ENCODE results near the gene HSPBP1.

The HSPBP1 gene

GRCh38 chr19:55305491-55305890, 25.6 kb upstream of the HSPBP1 start:
- DNase-seq (ENCODE audit: low read depth in 3 of 3): peak in 2 of 3 donors; percentile 16 to 37

GRCh38 chr19:55304980-55305379, 25.1 kb upstream of the HSPBP1 start:
- no peak for DNase-seq (ENCODE audit: low read depth in 3 of 3)

GRCh38 chr19:55304279-55304978, 24.5 kb upstream of the HSPBP1 start:
- peak in 1 of 3 donors; percentile 21 for DNase-seq (ENCODE audit: low read depth in 3 of 3)

GRCh38 chr19:55303477-55303876, 23.6 kb upstream of the HSPBP1 start:
- DNase-seq (ENCODE audit: low read depth in 3 of 3): no peak

GRCh38 chr19:55302318-55302703, 22.4 kb upstream of the HSPBP1 start:
- DNase-seq (ENCODE audit: low read depth in 3 of 3): no peak

- peak; percentile 86 to 96 (median 92) for DNase-seq (ENCODE audit: low read depth in 3 of 3)
Observed at GRCh38 chr19:55301459-55302317, 21.8 kb upstream of the HSPBP1 start.

DNA sequence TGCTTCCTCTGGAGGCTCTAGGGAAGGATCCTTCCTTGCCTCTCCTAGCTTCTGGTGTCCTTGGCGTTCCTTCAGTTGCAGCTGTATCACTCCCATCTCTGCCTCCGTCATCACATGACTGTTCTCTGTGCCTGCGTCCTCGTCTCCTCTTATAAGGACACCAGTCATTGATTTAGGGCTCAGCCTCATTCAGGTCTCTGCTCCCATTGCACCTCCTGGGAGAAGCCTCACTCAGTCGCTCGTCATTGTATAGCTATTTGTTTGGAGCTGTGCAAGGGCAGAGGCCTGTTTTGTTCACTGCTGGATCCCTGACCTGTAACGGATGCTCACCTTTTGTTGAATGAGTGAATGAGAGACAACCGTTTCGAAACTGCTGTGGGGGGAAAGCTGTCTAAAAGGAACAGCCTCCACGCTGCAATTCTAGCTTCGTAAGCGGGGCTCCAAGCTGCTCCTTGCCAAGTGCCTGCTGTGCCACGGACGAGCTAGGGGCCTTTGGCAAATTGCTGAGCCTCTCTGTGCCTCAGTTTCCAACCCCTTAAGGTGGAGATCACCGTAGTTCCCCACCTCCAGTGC, 21.1 kb upstream of the HSPBP1 start:
- DNase-seq (ENCODE audit: low read depth in 3 of 3): no peak

GRCh38 chr19:55299991-55300390, 20.1 kb upstream of the HSPBP1 start:
- no peak for DNase-seq (ENCODE audit: low read depth in 3 of 3)

DNA sequence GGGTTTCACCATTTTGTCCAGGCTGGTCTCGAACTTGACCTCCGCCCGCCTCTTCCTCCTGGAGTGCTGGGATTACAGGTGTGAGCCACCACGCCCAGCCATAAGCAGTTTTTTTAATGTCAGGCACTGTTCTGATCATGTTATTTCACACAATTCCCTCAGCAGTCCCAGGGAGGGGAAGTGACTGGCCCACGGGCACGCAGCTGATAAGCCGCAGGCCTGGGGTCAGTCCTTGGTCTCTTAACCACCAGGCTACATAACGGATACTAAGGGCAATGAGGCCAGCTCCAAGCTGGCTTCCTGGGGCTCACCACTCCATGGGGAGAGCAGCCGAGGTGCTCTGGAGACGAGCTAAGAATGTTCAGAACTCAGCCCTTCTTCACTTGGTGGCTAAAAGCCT, 17.4 kb upstream of the HSPBP1 start:
- DNase-seq (ENCODE audit: low read depth in 3 of 3): no peak

DNA sequence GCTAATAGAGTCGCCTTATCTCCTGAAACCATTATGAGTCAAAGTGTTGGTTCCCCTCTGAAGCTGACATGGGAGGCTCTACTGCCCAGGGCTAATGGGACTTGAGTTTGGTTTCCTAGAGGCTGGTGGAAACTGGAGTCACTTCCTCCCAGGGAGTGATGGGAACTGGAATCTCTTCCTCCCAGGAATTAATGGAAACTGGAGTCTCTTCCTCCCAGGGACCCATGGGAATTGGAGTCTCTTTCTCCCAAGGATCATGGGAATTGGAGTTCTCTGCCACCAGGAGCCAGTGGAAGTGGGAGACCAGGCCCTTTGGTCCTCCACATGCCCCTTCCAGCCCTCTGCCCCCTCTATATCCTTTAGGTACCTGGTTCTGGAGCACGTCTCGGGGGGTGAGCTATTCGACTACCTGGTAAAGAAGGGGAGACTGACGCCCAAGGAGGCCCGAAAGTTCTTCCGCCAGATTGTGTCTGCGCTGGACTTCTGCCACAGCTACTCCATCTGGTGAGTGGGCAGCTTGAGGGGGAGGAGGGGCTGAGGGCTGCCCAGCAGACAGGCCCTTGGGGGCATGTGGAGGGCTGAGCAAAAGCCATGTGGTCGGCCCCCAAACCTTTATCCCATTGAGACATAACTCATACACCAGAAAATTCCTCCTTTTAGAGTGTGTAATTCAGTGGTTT, 9.3 kb upstream of the HSPBP1 start:
- DNase-seq (ENCODE audit: low read depth in 3 of 3): no peak

DNA sequence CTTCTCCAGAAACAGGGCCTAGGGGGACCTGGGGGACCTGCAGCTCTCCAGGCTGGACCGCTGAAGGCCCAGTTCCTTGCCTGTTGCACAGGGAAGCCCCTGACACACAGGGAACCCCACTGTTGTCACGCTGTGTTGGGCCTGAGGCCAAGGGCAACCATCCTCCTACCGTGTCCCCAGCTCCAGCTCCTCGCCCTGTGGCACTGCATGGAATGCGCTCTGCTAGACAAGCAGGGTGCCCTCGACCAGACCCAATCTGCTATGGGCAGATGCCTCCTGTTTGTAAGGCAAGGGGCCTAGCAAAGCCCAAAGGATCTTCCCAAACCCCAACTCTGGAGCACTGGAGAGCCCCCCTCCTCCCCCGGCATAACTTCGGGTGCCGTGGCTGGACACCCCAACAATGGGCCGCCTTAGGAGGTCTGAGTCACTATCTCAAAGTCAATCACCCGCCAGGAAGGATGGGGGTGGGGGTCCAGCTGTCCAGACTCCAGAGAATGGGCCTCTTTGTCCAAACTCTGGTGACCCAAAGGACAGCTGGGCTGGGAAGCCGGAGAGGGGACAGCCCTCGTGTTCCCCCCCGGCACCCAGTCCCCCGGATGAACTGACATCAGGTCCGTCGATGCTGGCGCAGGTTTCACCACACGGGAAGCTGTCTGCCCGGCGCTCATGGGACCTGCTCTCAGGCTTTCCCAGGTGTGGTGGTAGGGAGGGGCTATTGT, 7.6 kb upstream of the HSPBP1 start:
- no peak for DNase-seq (ENCODE audit: low read depth in 3 of 3)

DNA sequence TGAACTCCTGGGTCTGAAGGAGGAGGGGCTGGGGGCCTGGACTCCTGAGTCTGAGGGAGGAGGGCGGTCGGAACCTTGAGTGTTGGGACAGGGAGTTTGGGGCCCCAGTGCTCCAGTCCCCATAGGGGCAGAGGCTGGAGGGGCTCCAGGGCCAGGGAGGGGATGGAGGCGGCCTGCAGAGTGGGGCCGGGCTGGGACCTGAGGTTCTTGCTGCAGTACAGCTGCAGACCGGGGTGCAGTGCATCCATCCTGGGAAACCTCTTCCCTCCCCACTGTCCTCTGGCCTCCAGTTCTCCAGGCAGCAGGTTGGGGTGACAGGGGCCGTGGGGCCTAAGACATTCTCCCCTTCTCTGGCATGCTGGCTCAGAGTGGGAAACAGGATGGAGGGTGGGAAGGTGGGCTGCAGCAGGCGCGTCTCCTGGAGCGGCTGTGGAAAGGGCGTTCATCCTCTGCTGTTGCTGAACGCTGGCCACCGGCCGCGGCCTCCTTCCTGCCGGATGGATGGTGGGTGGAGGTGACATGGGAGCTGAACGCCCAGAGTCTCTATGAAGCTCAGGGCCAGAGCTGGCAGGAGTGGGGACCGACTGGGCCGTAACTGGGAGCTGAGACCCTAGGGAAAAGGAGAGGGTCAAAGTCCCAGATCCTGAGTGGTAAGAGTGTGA, 5.5 kb upstream of the HSPBP1 start:
- no peak for DNase-seq (ENCODE audit: low read depth in 3 of 3)

- no peak for DNase-seq (ENCODE audit: low read depth in 3 of 3)
Observed at GRCh38 chr19:55284405-55285058, 4.6 kb upstream of the HSPBP1 start.

GRCh38 chr19:55283548-55284377, 3.9 kb upstream of the HSPBP1 start, which contains the start of gene BRSK1:
Gene BRSK1 (plus strand): TSS chr19:55283997. CDS start chr19:55284443, 446 bp downstream.
- DNase-seq (ENCODE audit: low read depth in 3 of 3): peak in 1 of 3 donors; percentile 41

GRCh38 chr19:55279340-55279739, 570 bp downstream of the HSPBP1 start:
- DNase-seq (ENCODE audit: low read depth in 3 of 3): no peak

GRCh38 chr19:55278391-55279135, 1.3 kb downstream of the HSPBP1 start:
- DNase-seq (ENCODE audit: low read depth in 3 of 3): no peak

GRCh38 chr19:55277494-55277893, 2.4 kb downstream of the HSPBP1 start:
- DNase-seq (ENCODE audit: low read depth in 3 of 3): no peak

DNA sequence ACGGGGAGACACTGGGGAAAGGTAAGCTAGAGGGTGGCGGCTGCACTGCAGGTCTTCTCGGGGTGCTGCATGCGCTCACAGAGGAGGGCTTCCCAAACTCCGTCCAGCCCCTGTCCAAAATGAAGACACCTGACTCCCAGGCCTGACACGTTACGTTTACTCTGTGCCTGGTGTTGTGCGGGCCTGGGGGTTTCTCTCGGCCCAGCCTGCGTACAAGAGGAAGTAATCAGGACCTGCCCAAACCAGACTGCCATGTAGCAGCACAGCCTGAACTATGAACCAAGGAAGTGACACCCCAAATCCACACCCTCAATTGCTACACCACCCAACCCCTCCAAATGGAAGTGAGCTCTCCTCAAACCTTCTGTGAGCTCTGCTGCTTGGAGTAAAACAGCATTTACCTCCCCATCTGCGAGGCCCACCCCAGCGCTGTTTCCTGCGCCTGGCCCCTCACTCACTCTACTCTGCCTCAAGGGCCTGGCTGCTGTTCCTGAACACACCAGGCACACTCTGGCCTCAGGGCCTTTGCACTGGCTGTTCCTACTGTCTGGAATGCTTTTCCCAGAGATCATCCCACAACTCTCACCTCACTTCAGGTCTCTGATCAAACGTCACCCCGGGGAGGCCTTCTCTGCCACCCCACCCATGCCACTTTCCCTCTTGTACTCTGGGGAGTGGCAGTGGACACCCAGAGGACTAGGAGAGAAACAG, 3.0 kb downstream of the HSPBP1 start:
- no peak for DNase-seq (ENCODE audit: low read depth in 3 of 3)

All from stimulated activated CD4-positive, alpha-beta T cell treated with anti-CD3 and anti-CD28 coated beads, TNF-alpha, amount 100 ng/mL, for 48 hours (primary cell).